Measurements from ENCODE around the gene CHCHD6. TPM values are rescaled to one million over a fixed set of nuclear protein-coding genes. Genes with fewer than 3 reads are reported as not detected.

Gene CHCHD6
- total and polyA plus RNA-seq, 2 of the 4 experiments (the other 2 are of a cell fraction), result 18.8 to 28.9 TPM

DNA sequence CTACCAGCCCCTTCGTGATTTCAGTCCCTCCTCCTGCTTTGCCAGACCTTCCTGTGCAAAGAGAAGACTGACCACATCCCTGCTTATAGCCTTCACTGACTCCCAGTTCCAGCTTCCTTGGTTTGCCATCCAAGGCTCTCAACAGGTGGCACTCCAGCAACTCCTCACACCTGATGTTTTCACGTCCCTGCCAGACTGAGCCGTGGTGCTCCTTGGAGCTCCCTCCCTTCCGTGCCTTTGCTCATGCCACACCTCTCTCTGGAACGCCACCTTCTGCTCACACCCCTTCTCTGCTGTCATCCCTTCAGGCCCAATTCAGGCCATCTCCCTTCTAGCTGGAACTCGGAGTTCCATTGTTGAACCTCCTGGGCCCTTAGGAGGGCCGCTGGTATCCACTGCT lies 12.0 kb downstream of the CHCHD6 start:
- Histone ChIP-seq H4K20me1 (ENCODE audit: insufficient read depth, low read length) (peaks cover 15% of the 10 kb centered on the region), H3K4ac (ENCODE audit: low read depth, low read length) (no peak overlapping the region), H3K4me1 (ENCODE audit: control insufficient read depth, insufficient read depth, low read length) (0 out of 2 replicates have a peak, but pooled peaks cover 2% of the 10 kb centered on the region), H3K56ac (ENCODE audit: extremely low read depth, insufficient read depth, low read length) (no peak overlapping the region), H2BK120ac (ENCODE audit: low read depth, low read length) (no peak overlapping the region), H3K18ac (ENCODE audit: low read depth, low read length) (no peak overlapping the region), H3K4me2 (ENCODE audit: low read depth, low read length) (no peak overlapping the region), H4K5ac (ENCODE audit: low read depth, low read length) (no peak overlapping the region), H3K79me1 (ENCODE audit: low read depth in 1 of 2, low read length in 2 of 2) (peaks cover 19 to 22% of the 10 kb centered on the region in 2 experiments; a peak in 3 of 4 replicates), H2BK15ac (ENCODE audit: low read depth, low read length) (no peak overlapping the region), H2AK9ac (replicated peaks; ENCODE audit: low read depth, low read length, poor library complexity) (no peak overlapping the region), H2AK5ac (ENCODE audit: low read depth, low read length) (no peak overlapping the region), H2BK5ac (ENCODE audit: low read depth, low read length, poor library complexity, severe bottlenecking) (no peak overlapping the region), H3K23ac (ENCODE audit: low read depth, low read length) (no peak overlapping the region), H3K9me1 (ENCODE audit: insufficient read depth, low read length) (no peaks in the 10 kb centered on the region; the same call in 1 of the 2 replicates), H3K4me3 (ENCODE audit: insufficient read depth, low read depth, low read length) (no peak overlapping the region), H2BK20ac (ENCODE audit: low read depth, low read length) (no peak overlapping the region), H4K8ac (ENCODE audit: low read depth in 2 of 2, low read length in 2 of 2) (no peak overlapping the region), H2AFZ (replicated peaks; ENCODE audit: low read length, poor library complexity) (no peak overlapping the region), H3K36me3 (ENCODE audit: control insufficient read depth, insufficient read depth, low read length) (no peaks in the 10 kb centered on the region), H3K27me3 (ENCODE audit: control insufficient read depth, insufficient read depth, low read length) (no peaks in the 10 kb centered on the region), H3K27ac (ENCODE audit: insufficient read depth, low read length) (no peak overlapping the region), H3K14ac (replicated peaks; ENCODE audit: low read depth, low read length) (no peak overlapping the region), H3K9ac (ENCODE audit: low read depth, low read length) (no peak overlapping the region), H3K9me3 (ENCODE audit: control insufficient read depth, insufficient read depth, low read length) (no peaks in the 10 kb centered on the region), H4K91ac (ENCODE audit: insufficient read depth, low read depth, low read length) (no peak overlapping the region)
- CTCF ChIA-PET, result interaction anchor here (0.7 kb wide), 1 partner anchor 105 kb away, joined by 3 read pairs; no protein-coding TSS in a partner anchor
- intact Hi-C loops (cut with micrococcal nuclease), result no loop called here
- POLR2A ChIA-PET (ENCODE audit: unreplicated experiment), result no interaction called here
- dilution Hi-C loops (cut with HindIII; ENCODE audit: low sequenced_read_pairs, unreplicated experiment), result no loop called here
- 56% methylated on average over 3 of the region's 7 CpGs; no CpG with 5 or more reads in 1 of the 2 experiments for WGBS, 2 experiments (ENCODE audit: extremely low coverage in 2 of 2, insufficient read length in 1 of 2)
- TF ChIP-seq SMC3 (IDR thresholded peaks at IDR 0.05; ENCODE audit: low read depth, low read length) (no peak), RCOR1 (IDR thresholded peaks at IDR 0.05; ENCODE audit: insufficient replicate concordance, low read length) (no peak), MXI1 (IDR thresholded peaks at IDR 0.05; ENCODE audit: borderline replicate concordance, low read depth, low read length) (no peak), MAZ (IDR thresholded peaks at IDR 0.05; ENCODE audit: borderline replicate concordance, low read depth, low read length) (no peak)
- TF ChIP-seq, protein P1, sequence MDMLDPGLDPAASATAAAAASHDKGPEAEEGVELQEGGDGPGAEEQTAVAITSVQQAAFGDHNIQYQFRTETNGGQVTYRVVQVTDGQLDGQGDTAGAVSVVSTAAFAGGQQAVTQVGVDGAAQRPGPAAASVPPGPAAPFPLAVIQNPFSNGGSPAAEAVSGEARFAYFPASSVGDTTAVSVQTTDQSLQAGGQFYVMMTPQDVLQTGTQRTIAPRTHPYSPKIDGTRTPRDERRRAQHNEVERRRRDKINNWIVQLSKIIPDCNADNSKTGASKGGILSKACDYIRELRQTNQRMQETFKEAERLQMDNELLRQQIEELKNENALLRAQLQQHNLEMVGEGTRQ (IDR thresholded peaks at IDR 0.05; ENCODE audit: low read depth, low read length), result no peak
- DNase-seq, result no peak
- ATAC-seq (ENCODE audit: low read depth), result no peak
- BruUV-seq (replicated peaks), result no TSS peak
- in situ Hi-C loops (cut with MboI; ENCODE audit: low sequenced_read_pairs), result no loop called here

Data from IMR-90 (cell line).